Activated CD4-positive, alpha-beta memory T cell treated with anti-CD3 and anti-CD28 coated beads, Interleukin-2, amount 10 ng/mL, durations not matched to agents 7 days and 5 days (primary cell): ENCODE measurements around the gene FAF1. TPM values are rescaled to one million over a fixed set of nuclear protein-coding genes. Genes with fewer than 3 reads are reported as not detected.

Experiments used
- CTCF ChIA-PET: fragments of 350-600 bp; sonication (Branson Sonifier 250); formaldehyde crosslinking; loops from one replicate; lab custom pipeline; 2021; ENCODE audit warnings: antibody characterized with exemption, inconsistent platforms; lab: Charles Lee
- POLR2A ChIA-PET: fragments of 350-600 bp; sonication (Branson Sonifier 250); formaldehyde crosslinking; loops from one replicate; lab custom pipeline; 2021; ENCODE audit warnings: antibody characterized with exemption; lab: Charles Lee
- DNase-seq: peaks from one replicate; pipeline ENCODE4 v3.0.0-alpha.2; 2020
- H3K27ac Mint-ChIP-seq: one replicate; pipeline ENCODE4 v1.8.0; 2021; ENCODE audit warnings: mild to moderate bottlenecking, mixed read lengths
- H3K27me3 Mint-ChIP-seq: one replicate; pipeline ENCODE4 v1.8.0; 2021; ENCODE audit warnings: mixed read lengths
- H3K36me3 Mint-ChIP-seq: one replicate; pipeline ENCODE4 v1.8.0; 2021; ENCODE audit warnings: low read depth, mixed read lengths
- H3K4me1 Mint-ChIP-seq: one replicate; pipeline ENCODE4 v1.8.0; 2021; ENCODE audit warnings: mixed read lengths
- H3K4me3 Mint-ChIP-seq: one replicate; pipeline ENCODE4 v1.8.0; 2021; ENCODE audit warnings: mild to moderate bottlenecking, mixed read lengths
- H3K9me3 Mint-ChIP-seq: one replicate; pipeline ENCODE4 v1.8.0; 2021; ENCODE audit warnings: mixed read lengths
- total RNA-seq, 2 experiments: library from RNA; stranded (reverse); gene quantifications; one replicate each; pipeline ENCODE4 v1.2.3, GENCODE V29; 2021

Gene FAF1
- total RNA-seq, 2 experiments from 2014 or later, result 71.3 to 75.1 TPM

DNA sequence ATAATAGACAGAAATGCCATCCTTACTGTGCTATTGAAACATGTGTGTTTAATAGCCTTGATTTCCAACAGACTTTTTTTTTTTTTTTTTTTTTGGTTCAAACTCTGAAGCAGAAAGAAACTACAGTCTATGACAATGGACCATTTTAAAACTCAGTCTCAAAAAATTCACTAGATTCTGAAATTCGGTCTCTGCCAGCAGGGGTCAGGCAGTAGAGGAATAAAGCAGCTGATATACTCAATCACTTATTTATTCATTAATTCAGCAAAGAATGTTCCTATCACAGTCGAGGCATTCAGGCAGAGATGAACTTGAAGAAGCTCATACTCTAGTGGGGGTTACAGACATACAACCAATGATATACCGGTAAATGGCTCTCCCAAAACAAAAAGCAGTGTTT is 275.9 kb downstream of the FAF1 start:
- DNase-seq, result no peak
- no peak overlapping the region for H3K27ac Mint-ChIP-seq
- no peaks in the 10 kb centered on the region for H3K27me3 Mint-ChIP-seq
- no peaks in the 10 kb centered on the region for H3K9me3 Mint-ChIP-seq
- CTCF ChIA-PET, result interaction anchor here (1.0 to 1.2 kb wide), 2 partner anchors 32 to 90 kb away, joined by 3 to 5 read pairs; no protein-coding TSS in a partner anchor
- H3K4me1 Mint-ChIP-seq, result no peaks in the 10 kb centered on the region
- no peak overlapping the region for H3K4me3 Mint-ChIP-seq
- H3K36me3 Mint-ChIP-seq, result no peaks in the 10 kb centered on the region
- POLR2A ChIA-PET, result no interaction called here

DNA sequence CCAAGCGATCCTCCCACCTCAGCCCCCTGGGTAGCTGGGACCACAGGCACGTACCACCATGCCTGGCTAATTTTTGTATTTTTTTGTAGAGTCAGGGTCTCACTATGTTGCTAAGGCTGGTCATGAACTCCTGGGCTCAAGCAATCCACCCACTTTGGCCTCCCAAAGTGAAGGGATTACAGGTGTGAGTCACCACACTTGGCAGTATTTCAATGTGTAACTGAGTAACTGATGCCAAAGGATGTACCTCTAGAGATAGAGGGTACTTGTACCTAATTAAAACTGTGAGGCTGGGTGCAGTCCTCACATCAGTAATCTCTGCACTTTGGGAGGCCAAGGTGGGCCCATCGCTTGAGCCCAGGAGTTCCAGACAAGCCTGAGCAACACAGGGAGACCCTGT is 278.1 kb downstream of the FAF1 start:
- ChIA-PET POLR2A (no interaction called here), CTCF (no interaction called here)
- no peaks in the 10 kb centered on the region for H3K27me3 Mint-ChIP-seq
- no peaks in the 10 kb centered on the region for H3K4me1 Mint-ChIP-seq
- H3K4me3 Mint-ChIP-seq, result no peak overlapping the region
- no peak for DNase-seq
- H3K36me3 Mint-ChIP-seq, result no peaks in the 10 kb centered on the region
- H3K27ac Mint-ChIP-seq, result no peak overlapping the region
- no peaks in the 10 kb centered on the region for H3K9me3 Mint-ChIP-seq

DNA sequence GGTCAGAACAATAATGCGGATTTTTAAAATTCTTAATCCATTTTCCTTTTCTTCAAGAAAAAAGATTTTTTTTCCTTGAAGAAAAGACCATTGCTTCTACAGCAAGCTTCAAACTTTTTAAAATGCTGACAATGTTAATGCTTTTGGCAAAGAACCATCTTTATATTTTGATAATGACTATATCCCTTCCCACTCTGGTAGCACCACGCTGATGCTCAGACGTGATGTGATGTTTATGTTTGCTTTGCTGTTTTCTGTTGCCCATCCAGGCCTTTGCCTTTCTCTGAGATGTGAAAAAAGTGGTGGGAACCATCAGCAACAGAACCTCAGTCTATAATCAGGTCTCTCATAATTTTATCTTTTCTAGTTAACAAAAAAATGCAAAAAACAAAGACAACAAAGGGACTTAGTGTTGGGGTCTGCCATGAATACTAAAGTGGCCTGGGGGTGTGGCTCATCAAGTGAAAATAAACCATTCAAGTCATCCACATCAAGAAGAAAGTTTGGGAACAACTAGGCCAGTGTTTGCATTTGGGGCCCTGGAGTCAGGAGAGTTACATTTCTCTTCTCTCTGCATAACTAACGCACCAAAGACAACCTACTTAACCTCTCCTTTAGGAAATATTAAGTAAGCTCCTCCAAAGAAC is 292.2 kb downstream of the FAF1 start:
- Mint-ChIP-seq H3K4me3 (no peak overlapping the region), H3K36me3 (no peaks in the 10 kb centered on the region), H3K27me3 (no peaks in the 10 kb centered on the region), H3K9me3 (no peaks in the 10 kb centered on the region), H3K4me1 (no peaks in the 10 kb centered on the region), H3K27ac (no peak overlapping the region)
- CTCF ChIA-PET, result no interaction called here
- POLR2A ChIA-PET, result interaction anchor here (0.6 kb wide), 1 partner anchor 169 kb away, joined by 3 read pairs; no protein-coding TSS in a partner anchor
- DNase-seq, result no peak

DNA sequence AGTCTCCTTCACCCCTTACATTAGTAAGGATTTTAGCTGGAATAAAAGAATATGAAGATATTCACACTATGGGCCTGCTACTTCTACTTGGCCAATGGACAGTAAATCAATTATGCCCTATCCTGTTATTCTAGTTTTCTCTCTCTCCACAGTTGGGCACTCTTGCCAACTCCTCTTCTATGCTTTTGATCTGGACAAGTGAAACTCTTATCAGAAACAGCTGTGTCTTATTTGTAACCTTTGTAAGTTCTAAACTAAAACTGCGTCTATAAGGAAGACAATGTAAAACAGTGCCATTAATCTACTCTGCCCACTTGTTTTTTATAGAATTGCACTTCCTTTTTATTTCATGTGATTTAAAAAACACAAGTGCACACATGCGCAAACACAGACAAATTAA is 292.8 kb downstream of the FAF1 start:
- ChIA-PET POLR2A (interaction anchor here (0.6 kb wide), 1 partner anchor 168 kb away, joined by 3 read pairs; no protein-coding TSS in a partner anchor), CTCF (no interaction called here)
- no peak overlapping the region for H3K27ac Mint-ChIP-seq
- no peaks in the 10 kb centered on the region for H3K27me3 Mint-ChIP-seq
- no peaks in the 10 kb centered on the region for H3K9me3 Mint-ChIP-seq
- no peak for DNase-seq
- H3K4me3 Mint-ChIP-seq, result no peak overlapping the region
- H3K36me3 Mint-ChIP-seq, result no peaks in the 10 kb centered on the region
- no peaks in the 10 kb centered on the region for H3K4me1 Mint-ChIP-seq

DNA sequence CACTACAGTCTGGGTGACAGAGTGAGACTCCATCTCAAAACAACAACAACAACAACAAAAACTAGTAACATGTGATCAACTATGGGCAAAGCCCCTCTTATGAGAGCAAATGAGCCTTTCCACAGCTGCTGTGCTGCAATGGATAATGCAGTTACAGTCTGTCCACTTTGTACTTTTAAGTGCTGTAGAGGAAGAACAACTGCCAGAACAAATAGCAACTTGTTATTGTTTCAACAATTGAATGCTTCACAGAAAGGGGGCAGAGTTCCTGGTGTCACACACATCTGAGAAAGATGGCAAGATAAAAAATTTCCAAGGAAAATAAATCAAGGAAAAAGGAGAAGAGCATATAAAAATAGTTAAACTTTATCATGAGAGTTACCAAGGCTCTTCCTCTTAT is 293.2 kb downstream of the FAF1 start:
- no peaks in the 10 kb centered on the region for H3K4me1 Mint-ChIP-seq
- H3K4me3 Mint-ChIP-seq, result no peak overlapping the region
- no peak overlapping the region for H3K27ac Mint-ChIP-seq
- ChIA-PET CTCF (no interaction called here), POLR2A (no interaction called here)
- no peaks in the 10 kb centered on the region for H3K9me3 Mint-ChIP-seq
- DNase-seq, result no peak
- H3K36me3 Mint-ChIP-seq, result no peaks in the 10 kb centered on the region
- no peaks in the 10 kb centered on the region for H3K27me3 Mint-ChIP-seq

DNA sequence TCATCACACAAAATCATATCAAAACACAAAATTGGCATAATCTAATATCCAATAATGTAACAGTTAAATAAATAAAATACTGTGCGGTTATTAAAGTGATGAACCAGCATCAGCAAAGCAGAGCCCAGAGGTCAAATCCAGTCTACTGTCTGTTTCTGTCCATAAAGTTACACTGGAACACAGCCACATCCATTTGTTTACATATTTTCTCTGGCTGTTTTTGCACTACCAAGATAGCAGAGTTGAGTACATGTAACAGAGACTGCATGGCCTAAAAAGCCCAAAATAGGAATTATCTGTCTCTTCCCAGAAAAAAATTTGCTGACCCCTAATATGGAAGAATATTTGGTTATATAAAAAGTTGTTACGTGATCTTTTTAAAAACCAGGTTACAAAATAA is 294.7 kb downstream of the FAF1 start:
- DNase-seq, result no peak
- no peaks in the 10 kb centered on the region for H3K4me1 Mint-ChIP-seq
- no peaks in the 10 kb centered on the region for H3K9me3 Mint-ChIP-seq
- POLR2A ChIA-PET, result no interaction called here
- CTCF ChIA-PET, result no interaction called here
- no peaks in the 10 kb centered on the region for H3K27me3 Mint-ChIP-seq
- no peaks in the 10 kb centered on the region for H3K36me3 Mint-ChIP-seq
- H3K4me3 Mint-ChIP-seq, result no peak overlapping the region
- no peak overlapping the region for H3K27ac Mint-ChIP-seq

DNA sequence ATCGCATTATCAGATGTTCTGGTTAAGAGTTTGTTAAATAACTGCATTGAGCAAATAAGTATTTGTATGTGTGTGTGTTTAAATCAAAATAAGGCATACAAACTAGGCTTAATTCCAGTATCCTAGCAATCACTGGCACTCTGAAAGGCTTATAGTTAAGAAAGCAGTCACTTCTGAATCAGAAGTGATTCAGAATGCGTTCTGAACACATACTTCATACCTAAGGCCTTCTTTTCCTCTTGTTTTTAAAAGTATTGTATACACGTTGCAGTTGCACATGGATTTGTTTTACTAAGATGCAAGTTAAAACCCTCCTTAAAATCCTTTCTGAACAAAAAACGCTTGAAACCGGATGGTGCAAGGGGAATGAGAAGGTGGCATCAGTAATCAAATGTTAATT is 298.4 kb downstream of the FAF1 start:
- Mint-ChIP-seq H3K27me3 (no peaks in the 10 kb centered on the region), H3K4me3 (no peak overlapping the region), H3K4me1 (no peaks in the 10 kb centered on the region), H3K9me3 (no peaks in the 10 kb centered on the region), H3K36me3 (no peaks in the 10 kb centered on the region), H3K27ac (no peak overlapping the region)
- POLR2A ChIA-PET, result no interaction called here
- CTCF ChIA-PET, result no interaction called here
- DNase-seq, result no peak

DNA sequence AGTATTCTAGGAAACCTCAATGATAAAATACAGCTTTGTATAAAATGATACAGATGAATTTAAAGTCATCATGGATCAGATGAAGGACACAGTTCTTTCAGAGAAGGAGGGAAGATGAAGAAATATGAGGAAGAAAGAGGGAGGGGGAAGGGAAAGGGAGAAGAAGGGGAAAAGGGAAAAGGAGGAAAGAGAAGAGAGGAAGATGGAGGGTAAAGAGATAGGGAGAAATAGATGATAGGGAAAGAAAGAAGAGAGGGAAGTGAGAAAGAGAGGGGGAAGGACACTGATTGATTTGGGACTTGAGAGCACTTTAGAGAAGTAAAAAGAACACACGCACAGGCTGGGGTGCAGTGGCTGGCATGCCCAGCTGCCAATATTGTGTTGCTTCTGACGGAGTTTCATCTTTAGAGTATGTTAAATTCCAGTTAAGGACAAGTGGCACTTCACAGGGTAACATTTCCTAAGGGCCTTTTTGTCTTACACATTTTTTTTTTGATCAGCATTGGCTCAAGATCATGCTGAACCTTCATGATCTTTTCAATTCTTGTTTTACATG is 300.9 kb downstream of the FAF1 start:
- Mint-ChIP-seq H3K4me3 (no peak overlapping the region), H3K4me1 (no peaks in the 10 kb centered on the region), H3K27me3 (no peaks in the 10 kb centered on the region), H3K27ac (no peak overlapping the region), H3K9me3 (no peaks in the 10 kb centered on the region), H3K36me3 (no peaks in the 10 kb centered on the region)
- POLR2A ChIA-PET, result no interaction called here
- CTCF ChIA-PET, result no interaction called here
- no peak for DNase-seq

DNA sequence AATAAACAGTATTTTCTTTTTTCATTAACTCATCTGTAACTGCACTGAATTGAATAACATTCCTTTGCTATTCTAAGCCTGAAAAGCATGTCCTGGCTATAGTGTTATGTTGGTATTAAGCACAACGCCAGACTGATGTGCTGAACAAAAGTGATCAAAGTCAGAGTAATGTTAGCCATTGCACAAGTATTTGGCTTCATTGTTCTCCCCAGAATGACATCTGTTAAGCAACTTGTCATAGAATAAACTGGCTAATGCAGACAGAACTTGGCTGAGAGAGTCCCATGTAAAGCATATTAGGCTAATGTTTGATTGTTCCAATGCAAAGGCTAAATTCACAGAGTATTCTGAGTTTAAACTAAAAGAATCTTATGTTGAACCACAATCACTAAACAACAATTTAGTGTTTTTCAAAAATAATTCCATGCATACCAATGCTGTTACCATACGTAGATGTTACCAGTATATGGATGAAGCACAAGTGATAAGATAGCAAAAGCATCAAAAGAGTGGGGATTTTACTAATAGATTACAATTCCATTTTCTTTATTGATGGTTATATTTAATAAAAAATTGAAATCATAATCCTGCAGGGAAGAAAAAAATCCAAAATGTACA is 301.5 kb downstream of the FAF1 start:
- H3K9me3 Mint-ChIP-seq, result no peaks in the 10 kb centered on the region
- ChIA-PET CTCF (no interaction called here), POLR2A (no interaction called here)
- no peak for DNase-seq
- no peaks in the 10 kb centered on the region for H3K27me3 Mint-ChIP-seq
- no peaks in the 10 kb centered on the region for H3K36me3 Mint-ChIP-seq
- H3K4me1 Mint-ChIP-seq, result no peaks in the 10 kb centered on the region
- H3K27ac Mint-ChIP-seq, result no peak overlapping the region
- H3K4me3 Mint-ChIP-seq, result no peak overlapping the region

DNA sequence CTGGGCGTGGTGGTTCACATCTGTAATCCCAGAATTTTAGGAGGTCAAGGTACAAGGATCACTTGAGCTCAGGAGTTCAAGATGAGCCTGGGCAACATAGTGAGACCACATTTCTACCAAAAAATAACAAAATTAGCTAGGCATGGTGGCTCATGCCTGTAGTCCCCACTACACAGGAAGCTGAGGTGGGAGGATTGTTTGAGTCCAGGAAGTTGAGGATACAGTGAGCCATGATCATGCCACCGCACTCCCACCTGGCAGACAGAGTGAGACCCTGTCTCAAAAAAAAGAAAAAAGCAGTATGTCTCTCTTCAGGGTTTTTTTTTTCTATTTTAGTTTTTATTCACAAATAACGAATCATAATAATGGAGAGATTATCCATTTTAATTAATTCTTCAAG is 303.1 kb downstream of the FAF1 start:
- DNase-seq, result no peak
- ChIA-PET CTCF (no interaction called here), POLR2A (no interaction called here)
- Mint-ChIP-seq H3K9me3 (no peaks in the 10 kb centered on the region), H3K27ac (no peak overlapping the region), H3K4me1 (no peaks in the 10 kb centered on the region), H3K27me3 (no peaks in the 10 kb centered on the region), H3K36me3 (no peaks in the 10 kb centered on the region), H3K4me3 (no peak overlapping the region)

DNA sequence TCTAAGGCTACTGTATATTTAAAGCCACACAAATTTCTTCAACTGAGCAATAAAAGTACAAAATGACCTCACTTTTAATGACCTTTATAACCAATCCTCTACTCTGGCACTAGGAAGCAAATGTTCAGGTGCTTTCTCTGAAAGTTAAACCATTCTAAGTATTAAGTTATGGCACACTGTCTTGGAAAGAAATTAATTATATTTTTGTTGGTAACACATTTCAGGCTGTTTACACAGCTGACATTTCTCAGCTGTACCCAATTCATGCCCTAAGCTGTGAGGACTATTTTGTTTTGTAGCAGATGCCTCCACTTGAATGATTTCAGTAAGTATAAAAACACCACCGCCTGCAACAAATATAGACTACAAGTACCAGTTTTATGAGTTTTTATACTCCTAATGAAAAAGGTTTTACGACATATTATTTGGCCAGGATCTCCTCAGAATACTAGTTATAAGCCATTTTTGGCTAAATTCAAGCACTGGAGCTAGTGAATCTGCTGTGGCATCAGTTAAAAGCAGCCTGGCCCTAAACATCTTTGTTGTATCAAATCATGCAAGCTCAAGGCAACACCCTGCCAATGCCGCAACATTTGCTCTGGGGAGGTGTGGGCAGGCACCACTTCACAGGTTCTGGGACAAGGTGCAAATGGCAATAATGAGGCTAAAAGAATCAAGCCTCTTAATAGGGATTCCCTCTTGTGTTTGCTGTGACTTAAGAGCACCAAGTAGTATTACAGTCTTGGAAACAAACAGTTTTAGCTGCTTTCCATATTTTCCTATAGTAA is 308.4 kb downstream of the FAF1 start:
- Mint-ChIP-seq H3K9me3 (no peaks in the 10 kb centered on the region), H3K4me3 (no peak overlapping the region), H3K4me1 (no peaks in the 10 kb centered on the region), H3K36me3 (no peaks in the 10 kb centered on the region), H3K27ac (no peak overlapping the region), H3K27me3 (no peaks in the 10 kb centered on the region)
- POLR2A ChIA-PET, result no interaction called here
- no peak for DNase-seq
- CTCF ChIA-PET, result no interaction called here

DNA sequence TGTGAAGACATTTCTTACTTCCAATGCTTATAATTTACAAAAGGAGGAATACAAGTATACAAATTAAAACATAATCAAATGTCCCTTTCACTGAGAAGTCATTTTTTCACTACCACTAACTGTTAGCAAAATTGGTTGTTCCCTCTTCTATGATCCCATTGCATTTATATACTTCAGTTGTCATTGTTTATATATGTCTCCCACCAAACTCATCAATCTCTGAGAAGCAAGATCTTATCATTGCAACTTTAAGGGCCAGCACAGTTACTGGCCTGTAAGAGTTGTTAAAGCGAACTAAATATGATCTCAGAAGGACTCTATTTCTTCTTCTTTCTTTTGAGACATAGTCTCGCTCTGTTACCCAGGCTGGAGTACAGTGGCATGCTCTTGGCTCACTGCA is 313.5 kb downstream of the FAF1 start:
- no peak overlapping the region for H3K4me3 Mint-ChIP-seq

DNA sequence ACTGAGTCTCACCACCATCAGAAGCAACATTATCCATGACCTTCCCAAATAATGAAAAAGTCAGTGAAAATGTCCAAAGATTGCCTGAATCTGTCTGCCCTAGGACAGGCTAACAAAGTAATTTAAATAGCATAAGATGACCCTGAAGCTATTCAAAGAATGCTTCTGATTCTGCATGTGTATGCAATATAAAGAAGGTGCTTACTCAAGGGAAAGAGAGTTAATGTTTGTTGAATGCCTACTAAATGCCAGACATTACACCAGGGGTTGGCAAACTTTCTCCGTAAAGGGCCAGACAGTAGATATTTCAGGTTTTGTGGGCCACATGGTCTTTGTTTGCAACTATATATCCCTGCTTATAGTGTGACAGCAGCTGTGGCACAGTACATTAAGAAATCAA is 314.9 kb downstream of the FAF1 start:
- Mint-ChIP-seq H3K36me3 (no peaks in the 10 kb centered on the region), H3K4me1 (no peaks in the 10 kb centered on the region), H3K9me3 (no peaks in the 10 kb centered on the region), H3K4me3 (no peak overlapping the region), H3K27ac (no peak overlapping the region), H3K27me3 (no peaks in the 10 kb centered on the region)
- ChIA-PET CTCF (no interaction called here), POLR2A (no interaction called here)
- DNase-seq, result no peak

More for the DNA sequence above, 313.5 kb downstream of the FAF1 start:
- no peak for DNase-seq
- CTCF ChIA-PET, result no interaction called here
- H3K27me3 Mint-ChIP-seq, result no peaks in the 10 kb centered on the region
- no peaks in the 10 kb centered on the region for H3K4me1 Mint-ChIP-seq
- POLR2A ChIA-PET, result no interaction called here
- no peak overlapping the region for H3K27ac Mint-ChIP-seq
- no peaks in the 10 kb centered on the region for H3K36me3 Mint-ChIP-seq
- H3K9me3 Mint-ChIP-seq, result no peaks in the 10 kb centered on the region
